Epithelial cell of proximal tubule (primary cell): ENCODE measurements around the gene IP6K1. TPM values are rescaled to one million over a fixed set of nuclear protein-coding genes. Genes with fewer than 3 reads are reported as not detected.
"Not testable (repeated sequence)": the region's sequence is repeated elsewhere in the genome, so short reads cannot be mapped to it uniquely, and the experiment has no call there.

Experiments
- DNase-seq: peaks from one replicate; pipeline ENCODE4 v3.0.0-alpha.2; 2011; ENCODE audit warnings: low read depth
- H3K4me3 ChIP-seq: 2 replicates; pipeline ENCODE4 v1.5.1; 2011; ENCODE audit warnings: low read depth, mild to moderate bottlenecking, low read length
- total RNA-seq: library from RNA; depleted of rRNA; stranded (reverse); fragments of >200 nt; gene quantifications from 2 replicates; pipeline ENCODE4 v1.2.3, GENCODE V29; 2015
- TF ChIP-seq, protein P1 (sequence below): conservative IDR thresholded peaks from 2 replicates; pipeline ENCODE4 v1.5.1; 2012; ENCODE audit warnings: low read depth, mild to moderate bottlenecking, low read length

Gene IP6K1
- total RNA-seq, 1 donor from 2014 or later: 27.5 TPM

DNA sequence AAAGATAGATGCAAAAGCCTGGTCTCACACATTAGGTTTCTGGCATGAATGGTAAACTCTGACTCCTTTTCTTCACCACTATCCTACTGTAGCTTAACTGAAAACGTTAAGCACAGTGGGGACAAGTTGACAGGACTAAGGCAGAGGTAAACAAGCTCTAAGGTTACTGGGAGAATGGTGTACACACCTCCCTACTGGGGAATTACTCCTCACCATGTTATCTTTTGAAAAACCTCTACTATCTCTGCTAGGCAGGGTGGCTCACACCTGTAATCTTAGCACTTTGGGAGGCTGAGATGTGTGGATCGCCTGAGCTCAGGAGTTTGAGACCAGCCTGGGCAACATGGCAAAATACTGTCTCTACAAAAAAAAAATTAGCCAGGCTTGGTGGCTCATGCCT is 29.1 kb downstream of the IP6K1 start:
- TF ChIP-seq, protein P1, sequence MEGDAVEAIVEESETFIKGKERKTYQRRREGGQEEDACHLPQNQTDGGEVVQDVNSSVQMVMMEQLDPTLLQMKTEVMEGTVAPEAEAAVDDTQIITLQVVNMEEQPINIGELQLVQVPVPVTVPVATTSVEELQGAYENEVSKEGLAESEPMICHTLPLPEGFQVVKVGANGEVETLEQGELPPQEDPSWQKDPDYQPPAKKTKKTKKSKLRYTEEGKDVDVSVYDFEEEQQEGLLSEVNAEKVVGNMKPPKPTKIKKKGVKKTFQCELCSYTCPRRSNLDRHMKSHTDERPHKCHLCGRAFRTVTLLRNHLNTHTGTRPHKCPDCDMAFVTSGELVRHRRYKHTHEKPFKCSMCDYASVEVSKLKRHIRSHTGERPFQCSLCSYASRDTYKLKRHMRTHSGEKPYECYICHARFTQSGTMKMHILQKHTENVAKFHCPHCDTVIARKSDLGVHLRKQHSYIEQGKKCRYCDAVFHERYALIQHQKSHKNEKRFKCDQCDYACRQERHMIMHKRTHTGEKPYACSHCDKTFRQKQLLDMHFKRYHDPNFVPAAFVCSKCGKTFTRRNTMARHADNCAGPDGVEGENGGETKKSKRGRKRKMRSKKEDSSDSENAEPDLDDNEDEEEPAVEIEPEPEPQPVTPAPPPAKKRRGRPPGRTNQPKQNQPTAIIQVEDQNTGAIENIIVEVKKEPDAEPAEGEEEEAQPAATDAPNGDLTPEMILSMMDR: no peak
- H3K4me3 ChIP-seq: no peak overlapping the region
- DNase-seq: no peak

DNA sequence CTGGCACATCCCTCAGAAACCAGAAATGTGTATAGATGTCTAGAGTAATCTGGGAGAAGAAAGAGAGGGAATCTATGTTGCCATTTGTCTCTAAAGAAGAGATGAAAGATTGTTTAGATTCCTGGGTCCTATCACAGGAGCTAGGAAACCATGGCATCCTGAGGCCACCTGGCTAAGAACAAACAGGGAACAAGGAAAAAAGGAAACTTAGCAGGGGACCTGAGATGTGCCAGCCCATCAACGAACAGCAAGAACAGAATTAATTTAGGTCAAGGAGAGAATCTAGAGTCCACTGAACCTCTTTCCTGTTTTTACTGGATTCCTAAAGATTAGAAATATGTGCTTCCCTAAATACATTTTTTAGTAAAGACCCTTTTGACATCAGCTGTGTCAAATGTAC is 30.3 kb downstream of the IP6K1 start:
- DNase-seq: no peak
- no peak overlapping the region for H3K4me3 ChIP-seq
- TF ChIP-seq, protein P1: no peak

DNA sequence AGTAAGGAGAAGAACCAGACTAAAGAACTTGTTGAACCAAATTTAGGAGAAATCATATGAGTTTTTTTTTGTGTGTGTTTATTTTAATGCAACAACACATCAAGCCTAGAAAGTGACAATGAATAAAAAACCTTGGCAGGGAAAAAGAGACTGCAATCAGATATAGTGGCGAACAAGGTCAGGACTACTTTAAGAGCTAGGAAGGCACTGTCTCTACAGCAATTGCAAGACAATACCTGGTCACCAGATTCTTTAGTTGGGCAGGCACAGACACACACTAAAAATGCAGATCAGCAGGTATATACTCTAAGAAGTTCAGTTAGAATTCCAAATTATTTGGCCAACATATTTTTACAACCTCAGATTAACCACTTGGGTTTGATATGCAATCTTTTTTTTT is 31.8 kb downstream of the IP6K1 start:
- no peak overlapping the region for H3K4me3 ChIP-seq
- TF ChIP-seq, protein P1: no peak
- no peak for DNase-seq

DNA sequence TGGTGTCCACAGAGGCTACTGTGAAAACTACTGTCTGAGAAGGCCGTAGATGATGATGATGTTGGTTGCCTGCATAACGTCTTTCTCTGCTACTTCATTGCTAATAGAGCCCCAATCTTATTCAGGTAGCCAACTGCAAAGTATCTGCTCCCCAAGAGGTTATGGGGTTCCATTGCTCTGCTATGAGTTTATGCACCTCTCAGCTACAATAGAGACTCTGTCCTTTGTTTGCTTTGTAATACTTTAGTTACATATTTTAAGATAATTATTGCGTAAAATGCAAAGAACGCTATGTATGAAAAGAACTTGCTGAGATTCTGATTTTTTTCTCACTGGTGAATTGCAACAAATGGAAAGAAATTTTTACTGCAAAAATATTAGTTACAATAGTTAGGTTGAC is 34.8 kb downstream of the IP6K1 start:
- TF ChIP-seq, protein P1: no peak
- no peak overlapping the region for H3K4me3 ChIP-seq
- no peak for DNase-seq

DNA sequence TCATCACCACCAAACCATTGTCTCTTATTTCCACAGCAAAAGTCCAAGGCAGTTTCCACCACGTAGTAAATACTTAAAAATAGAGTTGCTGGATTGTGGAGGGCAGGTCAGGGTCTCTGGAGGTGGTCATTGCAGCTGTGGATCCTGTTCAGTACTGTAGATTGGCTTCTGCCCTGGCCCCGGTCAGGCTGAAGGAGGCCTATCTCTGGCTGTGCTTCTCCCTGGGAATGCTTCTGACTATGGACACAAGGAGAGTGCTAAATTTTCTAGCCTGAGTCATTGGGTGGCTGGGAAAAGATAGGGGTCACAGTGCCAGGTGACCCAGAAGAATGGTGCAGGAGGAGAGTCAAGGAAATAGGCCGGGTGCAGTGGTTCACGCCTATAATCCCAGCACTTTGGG is 36.3 kb downstream of the IP6K1 start:
- TF ChIP-seq, protein P1: no peak
- DNase-seq: no peak

DNA sequence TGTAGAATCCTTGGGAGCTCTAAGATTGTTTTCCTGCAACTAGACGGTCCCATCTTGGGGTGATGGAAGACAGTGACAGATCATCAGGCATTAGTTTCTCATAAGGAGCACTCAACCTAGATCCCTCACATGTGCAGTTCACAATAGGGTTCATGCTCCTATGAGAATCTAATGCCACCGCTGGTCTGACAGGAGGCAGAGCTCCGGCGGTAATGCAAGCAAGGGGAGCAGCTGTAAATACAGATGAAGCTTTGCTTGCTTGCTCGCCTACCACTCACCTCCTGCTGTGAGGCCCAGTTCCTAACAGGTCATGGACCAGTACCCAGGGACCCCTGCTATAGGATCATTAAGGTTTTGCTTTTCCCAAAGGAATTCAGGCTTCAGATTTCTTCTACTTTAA is 37.5 kb downstream of the IP6K1 start:
- H3K4me3 ChIP-seq, DNase-seq: not testable (repeated sequence)

More for the DNA sequence above, 36.3 kb downstream of the IP6K1 start:
- no peak overlapping the region for H3K4me3 ChIP-seq

DNA sequence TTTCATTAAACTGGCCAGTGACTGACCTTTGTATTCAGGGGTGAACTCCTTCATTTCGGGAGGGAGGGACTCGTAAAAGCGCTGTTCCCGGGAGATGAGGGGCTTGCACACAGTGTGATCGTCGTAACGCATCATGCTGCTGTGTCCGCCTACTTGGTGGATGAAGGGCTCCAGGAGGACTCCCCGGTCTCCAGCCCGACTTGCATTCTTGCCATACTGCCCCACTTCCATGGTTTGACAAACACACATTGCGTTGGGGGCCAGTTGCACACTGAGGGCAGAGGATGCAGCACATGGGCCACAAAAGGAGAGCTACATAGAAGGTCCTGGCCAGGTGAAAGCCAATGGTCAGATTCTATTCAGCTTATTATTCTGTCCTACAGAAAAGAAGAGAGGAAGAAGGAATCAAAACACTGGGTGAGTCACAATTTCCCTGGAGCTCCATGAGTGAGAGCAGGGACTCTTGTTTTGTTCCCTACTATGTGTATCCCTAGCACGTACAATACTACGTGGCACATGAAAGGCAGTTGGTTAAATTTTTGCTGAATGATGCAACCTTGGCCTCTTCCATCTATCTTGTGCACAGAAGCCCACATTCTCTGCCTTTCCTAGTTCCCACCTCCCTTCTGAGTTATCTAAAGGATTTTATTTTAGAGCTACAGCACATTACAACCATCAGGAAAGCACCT is 38.4 kb downstream of the IP6K1 start:
- TF ChIP-seq, protein P1: no peak
- DNase-seq: peak; percentile 85
- H3K4me3 ChIP-seq: no peak overlapping the region

DNA sequence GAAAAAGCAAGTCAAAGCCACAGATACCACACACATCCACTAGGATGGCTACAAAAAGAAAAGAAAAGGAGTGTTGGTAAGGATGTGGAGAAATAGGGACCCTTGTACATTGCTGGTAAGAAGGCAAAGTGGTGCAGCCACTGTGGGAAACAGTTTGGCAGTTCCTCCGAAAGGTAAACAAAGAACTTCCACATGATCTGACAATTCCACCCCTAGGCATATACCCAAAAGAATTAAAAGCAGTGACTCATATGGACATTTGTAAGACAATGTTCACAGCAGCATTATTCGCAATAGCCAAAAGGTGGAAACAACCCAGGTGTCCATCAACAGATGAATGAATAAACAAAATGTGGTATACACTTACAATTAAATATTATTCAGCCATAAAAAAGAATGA is 40.4 kb downstream of the IP6K1 start:
- TF ChIP-seq, protein P1: no peak
- H3K4me3 ChIP-seq: no peak overlapping the region
- DNase-seq: no peak
